Thyroid gland (tissue), 4 donors: Measurements from ENCODE around the gene COL4A1. TPM values are rescaled to one million over a fixed set of nuclear protein-coding genes. Genes with fewer than 3 reads are reported as not detected.

Source experiments
- DNase-seq, 2 donors: peaks; one replicate each; pipeline ENCODE4 v3.0.0-alpha.2; 2019
- H3K27ac ChIP-seq, 3 donors: fragments of 200-600 bp; sonication (generic); 1 replicate in 2 of 3; 2 replicates in 1 of 3; pipeline ENCODE4 v1.5.1; 2016 to 2019; ENCODE audit warnings: mild to moderate bottlenecking in 1 of 3, moderate library complexity in 1 of 3
- H3K27me3 ChIP-seq: fragments of 200-600 bp; sonication (generic); one replicate; pipeline ENCODE4 v1.5.1; 2019
- H3K36me3 ChIP-seq, 2 donors: fragments of 200-600 bp; sonication (generic); one replicate each; pipeline ENCODE4 v1.5.1; 2016 to 2019
- H3K4me1 ChIP-seq, 2 donors: fragments of 200-600 bp; sonication (generic); one replicate each; pipeline ENCODE4 v1.5.1; 2017 to 2019
- H3K4me3 ChIP-seq, 3 donors: fragments of 200-600 bp; sonication (generic); replicated peaks in 1 of 3; 1 replicate in 2 of 3; 2 replicates in 1 of 3; pipeline ENCODE4 v1.5.1; 2016; ENCODE audit warnings: mild to moderate bottlenecking in 1 of 3
- H3K9me3 ChIP-seq: fragments of 200-600 bp; sonication (generic); one replicate; pipeline ENCODE4 v1.5.1; 2017
- POLR2A ChIP-seq, 2 donors: fragments of 450-650 bp; IDR thresholded peaks; one replicate each; pipeline ENCODE4 v1.6.1; 2017; ENCODE audit warnings: antibody characterized with exemption in 2 of 2, mild to moderate bottlenecking in 2 of 2, moderate library complexity in 1 of 2
- WGBS, 2 donors: methylation state at CpG; one replicate each; pipeline ENCODE4 v1.1.5; 2017; 5-methylcytosine and 5-hydroxymethylcytosine counted together
- intact Hi-C: fragments of 100-400 bp; cut with DNase I; formaldehyde crosslinking; loops from one replicate; pipeline ENCODE4 v1.15.1; 2023
- total RNA-seq, 4 donors: library from RNA; depleted of rRNA; stranded (reverse); fragments of >200 nt; gene quantifications; one replicate each; pipeline ENCODE4 v1.2.3, GENCODE V29; 2016
- TF ChIP-seq, protein P1 (sequence below), 6 experiments: fragments of 200-600 bp in 3 of 6; fragments of 450-650 bp in 3 of 6; sonication (generic) in 3 of 6; IDR thresholded peaks; one replicate each; pipeline ENCODE4 v1.5.1; 2016 to 2019; ENCODE audit warnings: antibody characterized with exemption in 6 of 6, mild to moderate bottlenecking in 2 of 6, inconsistent platforms in 1 of 6, moderate library complexity in 1 of 6

The COL4A1 gene
- total RNA-seq, 4 donors from 2014 or later, result 71.3 to 161 (median 112) TPM

DNA sequence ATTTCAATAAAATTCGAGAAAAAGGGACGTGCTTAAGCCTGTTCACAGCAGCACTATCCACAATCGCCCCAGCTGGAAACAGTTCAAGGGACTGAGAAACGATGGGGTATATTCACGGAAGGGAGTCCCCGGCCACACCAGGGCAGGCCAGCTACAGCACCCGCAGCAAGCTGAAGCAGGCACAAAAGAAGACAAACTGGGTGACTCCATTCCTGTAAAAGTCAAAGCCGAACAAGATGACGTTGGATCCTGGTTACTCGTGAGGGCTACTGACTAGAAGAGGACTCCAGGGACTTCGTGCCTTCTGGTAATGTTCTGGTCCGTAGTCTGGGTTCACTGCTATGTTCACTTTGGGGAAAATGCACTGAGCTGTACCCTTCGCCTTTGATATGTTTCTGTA, 57.6 kb downstream of the COL4A1 start:
- Histone ChIP-seq H3K36me3 (no peaks in the 10 kb centered on the region), H3K27me3 (no peaks in the 10 kb centered on the region), H3K4me1 (peaks cover 23 to 51% of the 10 kb centered on the region in 2 donors), H3K9me3 (no peaks in the 10 kb centered on the region), H3K4me3 (no peak overlapping the region), H3K27ac (peak overlapping the region in 2 of 3 donors; percentile 72 to 81)
- intact Hi-C loops, result no loop called here
- WGBS, 2 donors, result 74 to 91% methylated on average over 13 of the region's 13 CpGs
- TF ChIP-seq POLR2A (IDR thresholded peaks at IDR 0.05), result no peak
- TF ChIP-seq, protein P1, sequence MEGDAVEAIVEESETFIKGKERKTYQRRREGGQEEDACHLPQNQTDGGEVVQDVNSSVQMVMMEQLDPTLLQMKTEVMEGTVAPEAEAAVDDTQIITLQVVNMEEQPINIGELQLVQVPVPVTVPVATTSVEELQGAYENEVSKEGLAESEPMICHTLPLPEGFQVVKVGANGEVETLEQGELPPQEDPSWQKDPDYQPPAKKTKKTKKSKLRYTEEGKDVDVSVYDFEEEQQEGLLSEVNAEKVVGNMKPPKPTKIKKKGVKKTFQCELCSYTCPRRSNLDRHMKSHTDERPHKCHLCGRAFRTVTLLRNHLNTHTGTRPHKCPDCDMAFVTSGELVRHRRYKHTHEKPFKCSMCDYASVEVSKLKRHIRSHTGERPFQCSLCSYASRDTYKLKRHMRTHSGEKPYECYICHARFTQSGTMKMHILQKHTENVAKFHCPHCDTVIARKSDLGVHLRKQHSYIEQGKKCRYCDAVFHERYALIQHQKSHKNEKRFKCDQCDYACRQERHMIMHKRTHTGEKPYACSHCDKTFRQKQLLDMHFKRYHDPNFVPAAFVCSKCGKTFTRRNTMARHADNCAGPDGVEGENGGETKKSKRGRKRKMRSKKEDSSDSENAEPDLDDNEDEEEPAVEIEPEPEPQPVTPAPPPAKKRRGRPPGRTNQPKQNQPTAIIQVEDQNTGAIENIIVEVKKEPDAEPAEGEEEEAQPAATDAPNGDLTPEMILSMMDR (IDR thresholded peaks at IDR 0.05), result no peak
- DNase-seq, result no peak

DNA sequence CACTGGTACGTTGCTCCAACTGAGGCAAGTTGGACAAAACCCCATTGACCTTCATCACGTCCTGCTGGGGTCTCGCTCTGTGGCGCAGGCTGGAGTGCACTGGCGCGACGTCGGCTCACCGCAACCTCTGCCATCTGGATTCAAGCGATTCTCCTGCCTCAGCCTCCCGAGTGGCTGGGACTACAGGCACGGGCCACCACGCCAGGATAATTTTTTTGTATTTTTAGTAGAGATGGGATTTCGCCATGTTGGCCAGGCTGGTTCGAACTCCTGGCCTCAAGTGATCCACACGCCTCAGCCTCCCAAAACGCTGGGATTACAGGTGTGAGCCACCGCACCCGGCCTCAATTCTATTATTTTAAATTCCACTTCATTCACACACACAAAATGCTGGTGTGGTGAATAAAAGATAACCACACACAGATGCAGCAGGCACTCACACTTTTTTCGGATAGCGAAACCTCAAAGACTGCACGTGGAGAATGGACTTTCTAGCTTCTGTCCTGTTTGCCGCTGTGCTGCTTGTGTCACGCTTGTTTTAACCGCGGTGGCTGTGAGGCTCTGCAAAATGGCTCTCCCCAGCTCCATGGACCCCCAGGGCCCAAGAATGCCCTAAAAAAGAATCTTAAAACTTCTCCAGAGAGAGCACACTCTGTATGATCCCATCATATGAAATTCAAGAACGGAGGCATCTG, 58.4 kb downstream of the COL4A1 start:
- intact Hi-C loops, result no loop called here
- H3K27me3 ChIP-seq, result no peaks in the 10 kb centered on the region
- H3K4me1 ChIP-seq, result peaks cover 23 to 53% of the 10 kb centered on the region in 2 donors
- TF ChIP-seq, protein P1 (IDR thresholded peaks at IDR 0.05), result no peak
- TF ChIP-seq POLR2A (IDR thresholded peaks at IDR 0.05), result no peak
- DNase-seq, result no peak
- WGBS, 2 donors, result 90 to 94% methylated on average over 20 to 27 of the region's 27 CpGs
- no peak overlapping the region for H3K4me3 ChIP-seq
- H3K9me3 ChIP-seq, result no peaks in the 10 kb centered on the region
- peak overlapping the region; percentile 69 to 81 (median 72) for H3K27ac ChIP-seq
- no peaks in the 10 kb centered on the region for H3K36me3 ChIP-seq

DNA sequence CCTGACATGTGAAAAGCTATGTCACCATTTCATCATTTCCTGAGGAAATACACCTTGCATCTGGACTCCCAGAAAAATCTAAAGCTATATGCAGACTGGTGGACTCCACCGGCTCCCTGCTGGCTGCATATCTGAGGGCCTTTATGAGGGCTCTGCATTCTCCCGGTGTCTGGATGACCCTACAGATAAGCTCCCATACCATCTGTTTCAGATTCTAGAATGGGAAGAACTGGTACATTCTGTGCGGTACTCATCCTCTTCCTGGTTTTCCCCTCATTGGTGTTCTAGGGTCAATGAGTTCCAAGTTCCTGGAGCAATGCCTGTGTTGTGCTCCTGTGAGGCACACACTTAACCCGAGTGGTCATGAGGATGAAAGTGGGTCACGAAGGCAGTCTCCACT, 60.4 kb downstream of the COL4A1 start:
- Histone ChIP-seq H3K27ac (peak overlapping the region; percentile 44 to 81 (median 72)), H3K4me3 (no peak overlapping the region), H3K4me1 (peaks cover 23 to 50% of the 10 kb centered on the region in 2 donors), H3K36me3 (no peaks in the 10 kb centered on the region), H3K27me3 (no peaks in the 10 kb centered on the region), H3K9me3 (no peaks in the 10 kb centered on the region)
- WGBS, 2 donors, result 56 to 62% methylated on average over 4 to 5 of the region's 5 CpGs
- TF ChIP-seq, protein P1 (IDR thresholded peaks at IDR 0.05), result no peak
- TF ChIP-seq POLR2A (IDR thresholded peaks at IDR 0.05), result no peak
- no peak for DNase-seq
- intact Hi-C loops, result no loop called here

DNA sequence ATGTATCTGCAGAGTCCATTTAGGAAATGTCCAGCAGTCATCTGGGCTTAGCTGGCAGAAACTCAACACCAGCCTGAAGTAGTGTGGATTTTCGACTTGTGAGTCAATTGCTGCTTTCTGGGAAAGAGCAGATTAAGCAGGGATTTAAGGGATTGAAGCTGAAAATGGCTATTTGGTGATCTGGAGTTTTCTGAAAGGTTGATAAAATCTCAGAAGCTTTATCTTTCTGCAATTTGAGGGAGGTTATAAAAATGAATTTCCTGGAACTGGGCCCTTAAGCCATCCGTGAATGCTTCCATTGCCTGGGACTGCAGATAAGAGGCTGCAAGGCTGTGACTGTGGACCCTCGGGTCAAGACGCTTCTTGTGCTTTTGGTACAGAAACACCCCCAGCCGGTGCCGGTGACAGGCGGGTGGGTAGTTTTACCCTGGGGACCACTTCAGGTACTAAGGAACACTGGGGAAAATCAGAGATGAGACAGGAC, 61.5 kb downstream of the COL4A1 start:
- no peak for DNase-seq
- no peaks in the 10 kb centered on the region for H3K9me3 ChIP-seq
- intact Hi-C loops, result no loop called here
- TF ChIP-seq POLR2A (IDR thresholded peaks at IDR 0.05), result no peak
- TF ChIP-seq, protein P1 (IDR thresholded peaks at IDR 0.05), result no peak
- peaks cover 18 to 42% of the 10 kb centered on the region in 2 donors for H3K4me1 ChIP-seq
- no peak overlapping the region for H3K4me3 ChIP-seq
- H3K27ac ChIP-seq, result peak overlapping the region in 2 of 3 donors; percentile 24 to 37
- no peaks in the 10 kb centered on the region for H3K36me3 ChIP-seq
- 88 to 90% methylated on average over 7 of the region's 7 CpGs for WGBS, 2 donors
- H3K27me3 ChIP-seq, result no peaks in the 10 kb centered on the region

DNA sequence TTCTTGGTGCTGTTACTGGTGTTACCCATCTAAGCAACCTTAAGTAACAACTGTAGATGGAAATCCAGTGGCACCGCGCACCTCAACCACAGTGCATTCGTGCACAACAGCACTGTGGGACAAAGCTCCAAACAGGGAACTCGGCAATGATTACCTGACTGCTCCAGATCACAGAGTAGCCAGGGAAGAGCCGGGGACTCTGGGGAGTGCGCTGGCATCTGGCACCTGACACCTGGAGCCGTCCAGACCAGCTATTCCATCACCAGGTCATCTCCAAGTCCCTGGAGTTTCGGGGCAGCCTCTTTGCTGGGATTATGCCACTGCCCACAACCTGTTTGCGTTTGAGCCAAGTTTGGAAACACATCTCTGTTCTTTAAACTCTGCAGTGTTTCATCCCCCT, 62.0 kb downstream of the COL4A1 start:
- H3K27ac ChIP-seq, result peak overlapping the region in 2 of 3 donors; percentile 24 to 37
- peaks cover 18 to 42% of the 10 kb centered on the region in 2 donors for H3K4me1 ChIP-seq
- no peaks in the 10 kb centered on the region for H3K36me3 ChIP-seq
- WGBS, 2 donors, result 91 to 96% methylated on average over 9 of the region's 9 CpGs
- intact Hi-C loops, result no loop called here
- no peak for DNase-seq
- H3K4me3 ChIP-seq, result no peak overlapping the region
- no peaks in the 10 kb centered on the region for H3K27me3 ChIP-seq
- no peaks in the 10 kb centered on the region for H3K9me3 ChIP-seq
- TF ChIP-seq, protein P1 (IDR thresholded peaks at IDR 0.05), result no peak
- no peak for TF ChIP-seq POLR2A (IDR thresholded peaks at IDR 0.05)
